HG03097 (cell line): ENCODE data around the gene GMPPA.

Experiments used
- ATAC-seq: cut with Tn5 transposase; IDR thresholded peaks from one replicate; pipeline ENCODE4 v1.9.1; 2021; ENCODE audit not compliant: unreplicated experiment, low FRiP score

Gene GMPPA

GRCh38 chr2:219498280-219499057 is at the start of gene GMPPA:
Gene GMPPA (plus strand): TSS chr2:219498891. CDS start chr2:219499976, 1,085 bp downstream.
- ATAC-seq, result peak; percentile 90

- ATAC-seq, result no peak
Observed at GRCh38 chr2:219449609-219450008, 49.1 kb upstream of the GMPPA start.

- no peak for ATAC-seq
Observed at GRCh38 chr2:219451661-219452360, 46.9 kb upstream of the GMPPA start.

GRCh38 chr2:219452361-219453317 is 46.1 kb upstream of the GMPPA start:
- ATAC-seq, result no peak

- ATAC-seq, result no peak
Observed at GRCh38 chr2:219453671-219454590, 44.8 kb upstream of the GMPPA start.

- ATAC-seq, result no peak
Observed at GRCh38 chr2:219455581-219455980, 43.1 kb upstream of the GMPPA start.

- ATAC-seq, result no peak
Observed at GRCh38 chr2:219457784-219458369, 40.8 kb upstream of the GMPPA start.

GRCh38 chr2:219458996-219459395 is 39.7 kb upstream of the GMPPA start:
- ATAC-seq, result no peak

- no peak for ATAC-seq
Observed at GRCh38 chr2:219459460-219460311, 39.0 kb upstream of the GMPPA start.

GRCh38 chr2:219460424-219460926 is 38.2 kb upstream of the GMPPA start:
- ATAC-seq, result no peak

- ATAC-seq, result no peak
Observed at GRCh38 chr2:219461047-219461514, 37.6 kb upstream of the GMPPA start.

GRCh38 chr2:219461669-219462068 is 37.0 kb upstream of the GMPPA start:
- no peak for ATAC-seq

- ATAC-seq, result no peak
Observed at GRCh38 chr2:219462349-219462748, 36.3 kb upstream of the GMPPA start.

- ATAC-seq, result no peak
Observed at GRCh38 chr2:219464286-219465032, 34.2 kb upstream of the GMPPA start.

- no peak for ATAC-seq
Observed at GRCh38 chr2:219465659-219466561, 32.8 kb upstream of the GMPPA start.
